Hematopoietic multipotent progenitor cell (in vitro differentiated cells): ENCODE data around the gene FBXO42. TPM values are rescaled to one million over a fixed set of nuclear protein-coding genes. Genes with fewer than 3 reads are reported as not detected.
"Not testable (repeated sequence)": the region's sequence is repeated elsewhere in the genome, so short reads cannot be mapped to it uniquely, and the experiment has no call there.

Experiments
- DNase-seq, 3 donors: peaks; one replicate each; pipeline ENCODE4 v3.0.0-alpha.2; 2011 to 2015; ENCODE audit warnings: low read depth in 2 of 3, low spot score in 2 of 3
- total RNA-seq: library from RNA; depleted of rRNA; stranded (reverse); fragments of >200 nt; gene quantifications from one replicate; pipeline ENCODE4 v1.2.3, GENCODE V29; 2012

Gene FBXO42
- total RNA-seq, 1 donor, result 17.5 TPM

GRCh38 chr1:16246239-16246638 lies 106.0 kb downstream of the FBXO42 start:
- DNase-seq, result not testable (repeated sequence)

- no peak for DNase-seq
Observed at GRCh38 chr1:16245476-16246196, 106.6 kb downstream of the FBXO42 start.

- no peak for DNase-seq
Observed at GRCh38 chr1:16244650-16245285, 107.5 kb downstream of the FBXO42 start.

GRCh38 chr1:16243936-16244649 lies 108.2 kb downstream of the FBXO42 start:
- DNase-seq, result peak; percentile 44 to 91 (median 75)

DNA sequence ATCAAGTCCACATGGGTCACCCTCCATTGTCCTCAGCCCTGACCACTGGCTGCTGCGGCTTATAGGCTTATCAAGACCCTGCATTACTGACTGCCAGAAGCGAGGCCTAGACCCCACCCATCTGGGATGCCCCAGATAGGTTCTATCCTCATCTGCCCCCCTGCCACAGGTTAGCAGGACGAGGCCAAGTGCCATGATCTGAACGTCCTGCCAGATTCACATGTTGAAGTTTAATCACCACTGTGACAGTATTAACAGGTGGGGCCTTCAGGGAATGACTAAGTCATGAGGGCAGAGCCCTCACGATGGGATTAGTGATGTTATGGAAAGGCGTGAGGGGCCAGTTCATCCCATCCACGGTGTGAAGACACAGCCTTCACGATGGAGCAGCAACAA lies 109.1 kb downstream of the FBXO42 start:
- DNase-seq, result no peak

DNA sequence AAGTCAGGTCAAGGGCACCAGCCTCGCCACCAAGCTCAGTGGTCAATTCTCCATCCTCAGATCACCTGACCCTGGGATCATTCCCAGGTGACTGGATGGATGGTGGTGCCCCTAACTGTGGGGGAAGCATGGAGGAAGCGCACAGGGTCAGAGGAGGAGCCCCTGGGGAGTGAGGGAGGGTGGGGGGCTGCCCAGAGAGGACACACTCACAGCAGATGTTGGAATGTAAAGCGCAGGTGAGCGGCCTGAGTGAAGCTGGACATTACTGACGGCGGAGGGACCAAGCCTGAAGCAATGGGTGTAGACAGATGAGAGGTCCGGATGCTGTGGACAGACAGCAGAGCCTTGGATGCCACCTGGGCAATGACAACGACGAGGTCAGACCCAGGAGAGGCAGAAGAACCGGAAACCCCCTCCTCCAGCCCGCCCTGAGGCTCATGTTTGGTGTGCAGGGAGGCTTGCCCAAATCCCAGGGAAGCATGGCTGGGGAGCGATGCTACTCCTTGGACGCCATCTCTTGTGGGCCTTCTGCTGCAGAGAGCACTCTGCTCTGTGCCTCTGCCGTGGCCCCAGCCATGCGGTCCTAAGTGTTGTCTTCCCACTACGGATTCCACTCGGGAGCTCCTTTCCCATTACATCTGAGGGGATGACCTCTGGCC lies 109.6 kb downstream of the FBXO42 start:
- no peak for DNase-seq

DNA sequence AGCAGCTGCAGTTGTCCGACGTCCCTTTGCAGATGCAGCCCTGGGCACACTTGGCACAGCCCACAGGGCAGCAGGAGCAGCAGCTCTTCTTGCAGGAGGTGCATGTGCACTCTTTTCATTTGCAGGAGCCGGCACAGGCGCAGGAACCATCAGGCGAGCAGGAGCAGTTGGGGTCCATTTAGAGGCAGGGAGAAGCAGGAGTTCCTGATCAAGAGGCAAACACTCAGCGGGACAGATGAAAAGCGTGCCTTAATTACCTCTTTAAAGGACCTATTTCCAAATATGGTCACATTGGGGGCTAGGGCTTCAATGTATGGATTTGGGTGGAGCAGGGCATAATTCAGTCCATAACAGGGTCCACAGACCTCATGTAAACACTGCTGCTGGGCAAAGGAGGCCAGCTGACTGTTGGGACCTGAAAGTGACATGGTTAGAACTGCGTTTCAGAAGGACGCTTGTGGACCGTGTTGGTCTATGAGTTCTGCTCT lies 111.0 kb downstream of the FBXO42 start:
- no peak for DNase-seq

DNA sequence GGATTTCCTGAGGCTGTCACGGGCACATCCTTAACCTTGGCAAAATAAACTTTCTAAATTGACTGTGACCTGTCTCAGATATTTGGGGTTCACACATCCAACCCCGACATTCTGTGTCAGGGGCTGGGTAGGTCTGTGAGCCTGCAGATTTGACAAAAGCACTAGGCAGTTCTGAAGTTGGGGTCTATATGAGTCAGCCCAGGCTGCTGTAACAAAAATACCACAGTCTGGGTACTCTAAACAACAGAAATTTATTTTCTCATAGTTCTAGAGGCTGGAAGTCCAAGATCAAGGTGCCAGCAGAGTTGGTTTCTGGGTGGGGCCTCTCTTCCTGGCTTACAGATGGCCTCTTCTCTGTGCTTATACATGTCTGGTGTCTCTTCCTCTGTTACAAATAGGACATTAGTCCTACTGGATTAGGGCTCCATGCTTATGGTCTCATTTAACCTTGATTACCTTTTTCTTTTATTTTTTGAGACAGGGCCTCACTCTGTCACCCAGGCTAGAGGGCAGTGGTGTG lies 112.2 kb downstream of the FBXO42 start:
- DNase-seq, result no peak

GRCh38 chr1:16237343-16237830 lies 114.9 kb downstream of the FBXO42 start:
- DNase-seq, result no peak

DNA sequence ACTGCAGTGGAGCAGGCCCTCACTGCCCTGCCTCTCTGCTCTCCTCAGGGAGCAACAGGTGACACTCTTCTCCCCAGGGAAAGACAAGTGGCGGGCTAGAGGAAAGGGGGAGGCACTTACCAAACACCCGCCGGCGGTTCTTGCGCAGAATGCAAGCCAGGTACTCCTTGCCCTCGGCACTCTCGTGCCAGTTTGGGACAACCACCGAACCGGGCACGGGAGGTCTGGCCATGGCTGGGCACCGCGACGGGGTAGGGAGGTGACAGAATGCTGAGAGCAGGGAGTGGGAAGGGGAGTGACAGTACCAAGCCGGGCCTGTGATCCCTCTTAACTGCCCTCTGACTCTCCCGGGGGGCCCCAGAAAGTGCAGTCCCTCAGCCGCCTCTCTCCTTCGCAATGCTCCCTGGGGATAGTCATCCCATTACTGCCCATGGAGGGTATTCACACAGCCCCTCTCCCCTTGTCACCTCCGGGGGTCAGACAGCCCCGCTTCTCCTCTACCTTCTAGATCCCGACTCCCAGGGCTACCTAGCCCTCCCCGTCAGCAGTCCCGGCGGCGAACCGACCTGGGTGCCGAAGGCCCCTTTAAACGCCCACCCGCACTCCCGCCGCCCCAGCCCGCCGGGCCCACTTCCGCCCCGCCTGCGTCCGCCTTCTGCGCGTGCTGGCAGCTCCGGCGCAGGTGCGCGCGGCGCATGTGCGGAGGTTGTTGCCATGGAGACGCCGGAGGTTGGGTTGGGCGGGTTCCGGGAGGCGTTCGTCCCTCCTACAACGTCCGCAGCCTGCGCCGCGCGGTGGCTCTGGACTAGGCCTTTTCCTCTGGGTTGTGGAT lies 115.6 kb downstream of the FBXO42 start, which contains the start of gene CPLANE2:
Gene CPLANE2 (minus strand): TSS at position 673 of the 832 bp plus-strand sequence. CDS start 441 bp downstream, at position 232.
- DNase-seq, result peak; percentile 92 to 95 (median 94)

GRCh38 chr1:16235944-16236510 lies 116.3 kb downstream of the FBXO42 start:
- DNase-seq, result peak; percentile 32 to 81 (median 67)

DNA sequence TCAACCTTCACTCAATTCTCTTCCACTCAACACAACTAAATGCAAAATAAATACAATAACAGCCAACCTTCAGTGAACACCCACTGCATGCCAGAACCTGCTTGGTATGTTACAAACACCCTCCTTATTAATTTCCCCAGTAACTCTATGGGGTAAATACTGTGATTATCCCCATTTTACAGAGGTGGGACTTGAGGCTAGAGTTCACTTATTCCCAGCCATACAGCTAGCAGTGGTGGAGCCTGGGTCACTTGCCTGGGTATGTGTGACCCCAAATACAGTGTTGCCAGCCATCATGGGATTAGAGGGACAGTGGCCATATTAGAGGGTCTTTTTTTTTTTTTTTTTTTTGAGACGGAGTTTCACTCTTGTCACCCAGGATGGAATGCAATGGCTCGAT lies 116.9 kb downstream of the FBXO42 start:
- DNase-seq, result no peak

DNA sequence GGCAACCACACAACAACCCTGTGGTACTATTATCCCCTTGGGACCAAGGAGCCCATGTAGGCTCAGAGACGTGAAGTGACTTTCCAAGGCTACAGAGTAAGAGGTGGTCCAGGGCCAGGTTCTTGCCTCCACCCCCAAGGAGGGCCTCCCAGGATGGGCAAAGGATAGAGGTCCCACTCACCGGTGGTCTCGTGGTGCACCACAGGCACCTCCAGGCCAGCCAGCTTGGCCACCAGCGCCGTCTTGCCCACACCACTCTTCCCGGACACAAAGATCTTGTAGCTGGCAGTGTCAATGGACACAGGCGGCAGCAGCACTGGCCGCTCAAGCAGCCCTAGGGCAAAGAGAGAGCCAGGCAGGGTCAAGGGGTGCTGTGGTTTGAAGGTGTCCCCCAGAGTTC lies 118.8 kb downstream of the FBXO42 start:
- no peak for DNase-seq

GRCh38 chr1:16232316-16232710 lies 120.0 kb downstream of the FBXO42 start:
- no peak for DNase-seq

- DNase-seq, result no peak
Observed at GRCh38 chr1:16231331-16232315, 120.7 kb downstream of the FBXO42 start.

DNA sequence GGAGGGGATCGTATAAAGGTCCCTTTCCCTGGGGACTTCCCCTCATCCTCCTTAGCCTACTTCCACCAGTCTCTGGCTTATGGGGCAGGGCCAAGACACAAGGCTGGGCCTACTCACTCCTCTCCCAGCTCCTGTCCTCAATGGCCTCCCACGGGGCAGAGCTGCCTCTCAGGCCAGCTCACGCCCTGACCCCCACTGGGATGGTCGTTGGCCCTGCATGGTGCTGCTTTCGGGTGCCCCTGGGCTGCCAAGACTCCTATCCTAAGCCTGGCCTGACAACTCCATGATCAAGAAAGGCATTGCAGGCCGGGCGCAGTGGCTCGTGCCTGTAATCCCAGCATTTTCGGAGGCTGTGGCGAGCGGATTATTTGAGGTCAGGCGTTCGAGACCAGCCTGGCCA lies 121.5 kb downstream of the FBXO42 start:
- no peak for DNase-seq

- no peak for DNase-seq
Observed at GRCh38 chr1:16229976-16230740, 122.1 kb downstream of the FBXO42 start.
